ENCODE data around the gene TNFRSF6B. TPM values are rescaled to one million over a fixed set of nuclear protein-coding genes. Genes with fewer than 3 reads are reported as not detected.

TNFRSF6B gene
- total RNA-seq, 3 donors from 2014 or later (not counting 1 experiment from before 2014, with no cell fraction given): not detected

- Mint-ChIP-seq H3K27ac (peak overlapping the region; percentile 83 to 87), H3K27me3 (ENCODE audit: low read depth in 2 of 2) (no peaks in the 10 kb centered on the region), H3K4me3 (peak overlapping the region; percentile 45), H3K9me3 (no peaks in the 10 kb centered on the region), H3K4me1 (peaks cover 21 to 35% of the 10 kb centered on the region in 2 donors), H3K36me3 (no peaks in the 10 kb centered on the region)
- intact Hi-C loops (cut with micrococcal nuclease): loop anchor here (5.0 kb wide), 1 partner anchor 37 kb away; no protein-coding TSS in a partner anchor
- Histone ChIP-seq H3K27me3 (ENCODE audit: control insufficient read depth, insufficient read depth, low read length) (no peaks in the 10 kb centered on the region), H3K4me1 (ENCODE audit: control insufficient read depth, insufficient read depth, low read length) (peaks cover 42% of the 10 kb centered on the region), H3K27ac (ENCODE audit: low read length) (no peak overlapping the region), H3K36me3 (ENCODE audit: control insufficient read depth, insufficient read depth, low read length) (peaks cover 25% of the 10 kb centered on the region), H3K9me3 (ENCODE audit: control insufficient read depth, insufficient read depth, low read length) (no peaks in the 10 kb centered on the region), H3K4me3 (ENCODE audit: low read length) (no peak overlapping the region)
- no peak for TF ChIP-seq CTCF (IDR thresholded peaks at IDR 0.05)
- 97% methylated on average over 8 of the region's 8 CpGs for WGBS (ENCODE audit: insufficient coverage)
- no peak for ATAC-seq
- no peak for DNase-seq
Observed at GRCh38 chr20:63705232-63706026, 9.0 kb downstream of the TNFRSF6B start.

GRCh38 chr20:63706027-63706695 lies 9.7 kb downstream of the TNFRSF6B start:
- peak overlapping the region; percentile 83 to 87 for H3K27ac Mint-ChIP-seq
- no peak overlapping the region for H3K4me3 ChIP-seq (ENCODE audit: low read length)

GRCh38 chr20:63706852-63707557 lies 10.6 kb downstream of the TNFRSF6B start:
- H3K27me3 Mint-ChIP-seq (ENCODE audit: low read depth in 2 of 2): no peaks in the 10 kb centered on the region
- DNase-seq: peak; percentile 58 to 81
- peaks cover 30% of the 10 kb centered on the region for H3K36me3 ChIP-seq (ENCODE audit: control insufficient read depth, insufficient read depth, low read length)
- H3K27me3 ChIP-seq (ENCODE audit: control insufficient read depth, insufficient read depth, low read length): no peaks in the 10 kb centered on the region
- H3K4me3 ChIP-seq (ENCODE audit: low read length): peak overlapping the region; percentile 40
- H3K27ac Mint-ChIP-seq: peak overlapping the region; percentile 83 to 87
- peak overlapping the region; percentile 78 for H3K27ac ChIP-seq (ENCODE audit: low read length)
- peaks cover under 1% of the 10 kb centered on the region for H3K36me3 Mint-ChIP-seq
- no peaks in the 10 kb centered on the region for H3K9me3 Mint-ChIP-seq
- H3K4me3 Mint-ChIP-seq: peak overlapping the region; percentile 84
- peaks cover 33% of the 10 kb centered on the region for H3K4me1 ChIP-seq (ENCODE audit: control insufficient read depth, insufficient read depth, low read length)
- TF ChIP-seq CTCF (IDR thresholded peaks at IDR 0.05): no peak
- 4% methylated on average over 56 of the region's 56 CpGs for WGBS (ENCODE audit: insufficient coverage)
- no peaks in the 10 kb centered on the region for H3K9me3 ChIP-seq (ENCODE audit: control insufficient read depth, insufficient read depth, low read length)
- peaks cover 31 to 39% of the 10 kb centered on the region in 2 donors for H3K4me1 Mint-ChIP-seq
- ATAC-seq: peak; percentile 55 to 68 (median 60)
- intact Hi-C loops (cut with micrococcal nuclease): loop anchor here (1.0 to 5.0 kb wide), 3 partner anchors 35 to 158 kb away; partner anchors contain the start of gene TPD52L2

More at GRCh38 chr20:63706027-63706695, 9.7 kb downstream of the TNFRSF6B start:
- ATAC-seq (no peak), DNase-seq (no peak)
- H3K36me3 Mint-ChIP-seq: no peaks in the 10 kb centered on the region
- no peaks in the 10 kb centered on the region for H3K27me3 ChIP-seq (ENCODE audit: control insufficient read depth, insufficient read depth, low read length)
- no peaks in the 10 kb centered on the region for H3K9me3 ChIP-seq (ENCODE audit: control insufficient read depth, insufficient read depth, low read length)
- no peak for TF ChIP-seq CTCF (IDR thresholded peaks at IDR 0.05)
- peak overlapping the region; percentile 84 for H3K4me3 Mint-ChIP-seq
- WGBS (ENCODE audit: insufficient coverage): 94% methylated on average over 12 of the region's 12 CpGs
- peaks cover 28 to 42% of the 10 kb centered on the region in 2 donors for H3K4me1 Mint-ChIP-seq
- H3K9me3 Mint-ChIP-seq: no peaks in the 10 kb centered on the region
- H3K27ac ChIP-seq (ENCODE audit: low read length): no peak overlapping the region
- H3K36me3 ChIP-seq (ENCODE audit: control insufficient read depth, insufficient read depth, low read length): peaks cover 27% of the 10 kb centered on the region
- intact Hi-C loops (cut with micrococcal nuclease): loop anchor here (5.0 kb wide), 1 partner anchor 36 kb away; no protein-coding TSS in a partner anchor
- H3K4me1 ChIP-seq (ENCODE audit: control insufficient read depth, insufficient read depth, low read length): peaks cover 42% of the 10 kb centered on the region
- H3K27me3 Mint-ChIP-seq (ENCODE audit: low read depth in 2 of 2): no peaks in the 10 kb centered on the region

Data from natural killer cell (primary cell).